ENCODE results near the gene ARHGEF4. TPM values are rescaled to one million over a fixed set of nuclear protein-coding genes. Genes with fewer than 3 reads are reported as not detected.
A peak's percentile ranks its signal among the peaks of the same experiment; 100 is the strongest.

The ARHGEF4 gene
- total and polyA plus RNA-seq, 8 donors, result 16.3 to 58.2 (median 19.8) TPM

GRCh38 chr2:130852521-130853115, 15.9 kb downstream of the ARHGEF4 start:
- Histone ChIP-seq H3K4me1 (no peaks in the 10 kb centered on the region), H3K36me3 (no peaks in the 10 kb centered on the region), H3K9me3 (no peaks in the 10 kb centered on the region), H3K27ac (no peak overlapping the region), H3K27me3 (no peaks in the 10 kb centered on the region), H3K4me3 (no peak overlapping the region)
- 85 to 89% methylated on average over 17 to 18 of the region's 18 CpGs for WGBS, 2 donors
- FAIRE-seq (no peak), DNase-seq (peak in 1 of 6 donors; percentile 35), ATAC-seq (no peak)
- no peak for TF ChIP-seq CTCF (IDR thresholded peaks at IDR 0.05)
- intact Hi-C loops (cut with DNase I), result no loop called here

- intact Hi-C loops (cut with DNase I), result no loop called here
- Histone ChIP-seq H3K4me3 (no peak overlapping the region), H3K4me1 (no peaks in the 10 kb centered on the region), H3K27me3 (no peaks in the 10 kb centered on the region), H3K36me3 (no peaks in the 10 kb centered on the region), H3K27ac (no peak overlapping the region), H3K9me3 (no peaks in the 10 kb centered on the region)
- WGBS, 2 donors, result 68 to 71% methylated on average over 8 of the region's 8 CpGs
- peak in 2 of 6 donors; percentile 30 to 34 for DNase-seq
- FAIRE-seq, result no peak
- no peak for ATAC-seq
- TF ChIP-seq CTCF (IDR thresholded peaks at IDR 0.05), result no peak
These were observed 16.7 kb downstream of the ARHGEF4 start for GRCh38 chr2:130853391-130853790.

GRCh38 chr2:130854301-130854700, 17.6 kb downstream of the ARHGEF4 start:
- WGBS, 2 donors, result 87 to 93% methylated on average over 5 of the region's 5 CpGs
- ATAC-seq, result no peak
- intact Hi-C loops (cut with DNase I), result no loop called here

GRCh38 chr2:130864830-130865800, 28.4 kb downstream of the ARHGEF4 start:
- FAIRE-seq (no peak), DNase-seq (peak; percentile 62 to 90 (median 83)), ATAC-seq (peak; percentile 98 to 99 (median 99))
- intact Hi-C loops (cut with DNase I), result no loop called here
- Histone ChIP-seq H3K27me3 (no peaks in the 10 kb centered on the region), H3K9me3 (no peaks in the 10 kb centered on the region), H3K27ac (peak overlapping the region in 1 of 4 donors; percentile 58), H3K36me3 (no peaks in the 10 kb centered on the region), H3K4me3 (no peak overlapping the region), H3K4me1 (peaks cover 0 to 4% (median 3%) of the 10 kb centered on the region in 3 donors)
- WGBS, 2 donors, result 44 to 47% methylated on average over 17 of the region's 17 CpGs
- TF ChIP-seq CTCF (IDR thresholded peaks at IDR 0.05), result no peak

More at GRCh38 chr2:130854301-130854700, 17.6 kb downstream of the ARHGEF4 start:
- no peak for TF ChIP-seq CTCF (IDR thresholded peaks at IDR 0.05)
- Histone ChIP-seq H3K27ac (no peak overlapping the region), H3K9me3 (no peaks in the 10 kb centered on the region), H3K27me3 (no peaks in the 10 kb centered on the region), H3K4me1 (no peaks in the 10 kb centered on the region), H3K36me3 (no peaks in the 10 kb centered on the region), H3K4me3 (no peak overlapping the region)
- DNase-seq (peak in 2 of 6 donors; percentile 23 to 38), FAIRE-seq (no peak)
